Right forelimb (tissue), 1 donor: ENCODE data around the gene ATP2C2.
"Not testable (repeated sequence)": the region's sequence is repeated elsewhere in the genome, so short reads cannot be mapped to it uniquely, and the experiment has no call there.

Experiments used
- DNase-seq: peaks from one replicate; pipeline ENCODE4 v3.0.0-alpha.2; 2018

The ATP2C2 gene

GRCh38 chr16:84421081-84421937, 53.0 kb downstream of the ATP2C2 start:
- no peak for DNase-seq

- no peak for DNase-seq
Observed at GRCh38 chr16:84421938-84422220, 53.5 kb downstream of the ATP2C2 start.

DNA sequence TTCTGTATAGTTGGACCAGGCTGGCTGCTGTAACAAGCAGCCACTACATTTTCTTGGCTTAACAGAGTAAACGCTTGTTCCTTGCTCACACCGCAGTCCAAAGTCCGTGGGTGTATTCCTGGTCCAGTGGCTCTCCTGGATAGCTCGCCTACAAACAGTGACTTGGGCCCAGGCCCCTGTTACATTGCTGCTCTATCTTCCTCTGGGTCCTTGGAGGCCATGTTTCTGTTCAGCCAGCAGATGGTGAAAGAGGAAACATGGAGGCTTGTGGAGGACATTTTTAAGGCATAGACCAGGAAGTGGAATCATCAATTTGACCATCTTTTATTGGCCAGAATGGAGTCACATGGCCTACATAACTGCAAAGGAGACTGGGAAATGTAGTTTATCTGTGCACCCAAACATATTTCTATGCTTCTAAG, 55.1 kb downstream of the ATP2C2 start:
- DNase-seq, result no peak

GRCh38 chr16:84425696-84426095, 57.4 kb downstream of the ATP2C2 start:
- no peak for DNase-seq

- no peak for DNase-seq
Observed at GRCh38 chr16:84426804-84427203, 58.5 kb downstream of the ATP2C2 start.

DNA sequence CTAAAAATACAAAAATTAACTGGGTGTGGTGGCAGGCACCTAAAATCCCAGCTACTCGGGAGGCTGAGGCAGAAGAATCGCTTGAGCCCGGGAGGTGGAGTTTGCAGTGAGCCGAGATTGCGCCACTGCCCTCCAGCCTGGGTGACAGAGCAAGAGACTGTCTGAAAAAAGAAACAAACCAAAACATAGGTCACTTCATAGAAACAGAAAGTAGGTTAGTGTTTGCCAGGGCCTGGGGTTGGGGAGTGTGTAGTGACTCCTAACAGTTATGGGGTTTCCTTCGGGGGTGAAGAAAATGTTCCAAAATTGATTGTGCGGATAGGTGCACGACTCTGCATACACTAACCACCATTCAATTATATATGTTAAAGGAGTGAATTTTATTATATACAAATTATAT, 59.2 kb downstream of the ATP2C2 start:
- DNase-seq, result no peak

DNA sequence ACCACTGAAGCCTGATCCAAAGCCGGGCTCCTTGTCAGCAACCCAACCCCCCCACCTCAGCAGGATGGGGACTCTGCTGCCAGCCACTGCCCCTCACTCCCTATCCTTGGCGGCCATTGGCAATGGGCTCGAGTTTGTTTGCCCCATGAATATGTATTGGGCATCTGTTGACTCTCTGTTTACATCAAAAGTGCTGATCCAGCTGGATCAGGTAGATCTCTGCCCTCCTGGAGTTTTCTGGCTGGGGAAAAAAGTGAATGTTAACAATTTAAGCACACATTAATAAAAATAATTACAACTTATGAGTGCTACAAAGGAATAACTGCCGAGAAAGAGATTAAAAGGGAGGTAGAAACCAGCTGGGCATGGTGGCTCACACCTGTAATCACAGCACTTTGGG, 62.5 kb downstream of the ATP2C2 start:
- DNase-seq, result no peak

GRCh38 chr16:84434800-84435199, 66.5 kb downstream of the ATP2C2 start:
- DNase-seq, result no peak

DNA sequence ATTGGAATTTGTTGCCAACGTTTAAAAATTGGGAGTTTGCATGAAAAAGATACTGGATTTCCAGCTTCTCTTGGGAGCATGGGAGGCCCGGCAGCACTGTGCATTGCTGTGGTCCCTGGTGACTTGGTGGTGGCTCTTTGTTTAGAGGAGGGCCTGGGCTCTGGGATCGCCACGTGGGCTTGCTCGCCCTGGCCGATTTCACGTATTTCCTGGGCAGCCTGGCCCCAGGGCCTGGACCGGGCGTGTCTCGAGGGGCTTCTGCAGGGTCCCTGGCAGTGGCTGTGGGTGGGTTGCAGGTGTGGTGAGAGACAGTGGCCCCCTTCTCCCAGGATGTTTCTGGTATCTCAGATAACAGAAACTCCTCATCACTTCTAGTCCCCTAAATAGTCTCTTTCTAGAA, 67.9 kb downstream of the ATP2C2 start:
- DNase-seq, result no peak

GRCh38 chr16:84438971-84439696, 70.8 kb downstream of the ATP2C2 start:
- no peak for DNase-seq

DNA sequence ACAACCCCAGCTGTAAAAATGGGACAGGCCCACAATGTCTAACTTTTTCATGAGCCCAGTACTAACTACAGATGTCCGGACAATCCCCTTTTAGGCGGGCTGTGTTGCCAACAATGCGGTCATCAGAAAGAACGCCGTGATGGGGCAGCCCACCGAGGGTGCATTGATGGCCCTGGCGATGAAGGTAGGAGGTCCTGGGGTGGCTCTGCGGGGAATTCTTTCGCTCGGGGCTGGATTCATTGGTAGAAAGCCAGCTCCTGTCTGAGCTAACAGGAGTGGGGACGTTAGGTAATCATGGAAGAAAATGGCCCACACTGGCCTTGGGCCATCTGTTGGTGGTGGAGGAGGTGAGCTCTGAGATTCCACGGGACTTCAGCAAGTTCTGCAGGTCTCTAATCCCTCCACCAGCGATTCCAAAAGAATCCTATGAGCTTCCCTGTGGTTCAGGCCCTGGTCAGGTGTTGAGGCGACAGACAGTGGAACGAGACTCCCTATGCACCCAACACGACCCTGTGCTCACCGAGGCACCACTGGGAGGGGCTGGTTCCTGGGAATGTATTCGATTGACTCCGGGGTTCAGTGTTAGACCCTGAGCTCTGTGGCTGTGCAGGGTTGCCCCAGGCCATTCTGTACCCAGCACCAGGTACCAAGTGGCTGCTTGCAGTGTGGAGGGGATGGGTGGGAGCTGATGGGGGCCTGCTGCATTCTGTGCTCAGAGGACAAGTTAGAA, 74.2 kb downstream of the ATP2C2 start:
- no peak for DNase-seq

- DNase-seq, result no peak
Observed at GRCh38 chr16:84443166-84443802, 74.9 kb downstream of the ATP2C2 start.

- DNase-seq, result no peak
Observed at GRCh38 chr16:84444476-84444875, 76.1 kb downstream of the ATP2C2 start.

GRCh38 chr16:84446084-84446483, 77.7 kb downstream of the ATP2C2 start:
- no peak for DNase-seq

- DNase-seq, result no peak
Observed at GRCh38 chr16:84446596-84447392, 78.5 kb downstream of the ATP2C2 start.

DNA sequence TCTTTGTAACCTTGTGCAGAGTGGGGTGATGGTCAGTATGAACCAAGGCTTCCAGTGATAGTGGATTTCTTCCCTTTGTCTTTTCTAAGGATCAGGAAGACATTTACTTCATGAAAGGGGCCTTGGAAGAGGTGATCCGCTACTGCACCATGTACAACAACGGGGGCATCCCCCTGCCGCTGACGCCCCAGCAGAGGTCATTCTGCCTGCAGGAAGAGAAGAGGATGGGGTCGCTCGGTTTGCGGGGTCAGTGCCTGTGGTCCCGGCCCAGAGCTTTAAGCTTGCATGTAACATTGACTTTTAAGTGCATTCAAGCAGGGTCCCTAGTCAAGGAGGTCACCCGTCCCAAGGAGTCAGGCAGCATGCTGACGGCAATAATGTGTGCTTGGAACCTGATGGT, 80.1 kb downstream of the ATP2C2 start:
- no peak for DNase-seq

- no peak for DNase-seq
Observed at GRCh38 chr16:84449156-84450140, 81.1 kb downstream of the ATP2C2 start.

- no peak for DNase-seq
Observed at GRCh38 chr16:84450176-84450865, 82.0 kb downstream of the ATP2C2 start.

GRCh38 chr16:84451010-84451676, 82.8 kb downstream of the ATP2C2 start:
- not testable (repeated sequence) for DNase-seq

DNA sequence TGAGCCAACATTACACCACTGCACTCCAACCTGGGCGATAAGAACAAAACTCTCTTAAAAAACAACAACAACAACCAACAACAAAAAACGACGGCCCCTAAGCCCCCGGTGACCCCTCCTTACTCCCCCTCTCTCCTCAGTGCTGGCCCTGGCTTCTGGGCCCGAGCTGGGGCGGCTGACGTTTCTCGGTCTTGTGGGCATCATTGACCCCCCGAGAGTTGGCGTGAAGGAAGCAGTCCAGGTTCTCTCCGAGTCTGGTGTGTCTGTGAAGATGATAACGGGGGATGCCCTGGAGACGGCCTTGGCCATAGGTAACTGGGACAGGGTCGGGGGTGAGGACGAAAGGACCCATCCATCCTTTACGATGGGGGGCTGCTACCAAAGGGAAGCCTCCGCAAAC, 83.4 kb downstream of the ATP2C2 start:
- DNase-seq, result no peak
